SK-N-SH (cell line): ENCODE data around the gene TMEM60. TPM values are rescaled to one million over a fixed set of nuclear protein-coding genes. Genes with fewer than 3 reads are reported as not detected.

Experiments
- CTCF ChIA-PET: fragments of 300-600, 350-600 bp; formaldehyde crosslinking; extraction: SDS; loops from one replicate; lab custom pipeline; 2021; lab: Yijun Ruan, JAX
- POLR2A ChIA-PET: fragments of 350-600 bp; sonication (Branson Sonifier 250); formaldehyde crosslinking; extraction: SDS; loops from one replicate; lab custom pipeline; 2020; ENCODE audit warnings: antibody characterized with exemption, inconsistent platforms; lab: Yijun Ruan, JAX
- DNase-seq: peaks from one replicate; pipeline ENCODE4 v3.0.0; 2012
- H2AFZ ChIP-seq: fragments of 200-600 bp; sonication (generic); 2 replicates; pipeline ENCODE4 v1.8.1; 2016; ENCODE audit warnings: antibody characterized with exemption, mild to moderate bottlenecking, low read depth
- H3F3A ChIP-seq: fragments of 200-600 bp; sonication (generic); replicated peaks from 2 replicates; pipeline ENCODE3; 2016; ENCODE audit warnings: antibody characterized with exemption, mild to moderate bottlenecking; ENCODE audit not compliant: insufficient read depth
- H3K27ac ChIP-seq, 2 experiments: fragments of 200-500 bp in 1 of 2; fragments of 200-600 bp in 1 of 2; sonication (Bioruptor generic) in 1 of 2; sonication (generic), shearing (Covaris generic) in 1 of 2; 2 replicates each; pipeline versions ENCODE4 v1.5.1 to v1.6.1; 2014 to 2016; ENCODE audit warnings: low read depth in 2 of 2, inconsistent platforms in 1 of 2, low read length in 1 of 2, mild to moderate bottlenecking in 1 of 2, mixed read lengths in 1 of 2
- H3K27me3 ChIP-seq: fragments of 200-600 bp; sonication (generic), shearing (Covaris generic); 2 replicates; pipeline ENCODE4 v1.6.1; 2016; ENCODE audit warnings: mixed run types; ENCODE audit not compliant: insufficient read depth
- H3K36me3 ChIP-seq, 2 experiments: fragments of 200-500 bp in 1 of 2; fragments of 200-600 bp in 1 of 2; sonication (Bioruptor generic) in 1 of 2; sonication (generic) in 1 of 2; replicated peaks in 1 of 2; 2 replicates each; pipeline versions ENCODE3 to v1.5.1; 2014 to 2016; ENCODE audit warnings: low read length in 1 of 2, mild to moderate bottlenecking in 1 of 2; ENCODE audit not compliant: insufficient read depth in 2 of 2, control insufficient read depth in 1 of 2
- H3K4me1 ChIP-seq, 2 experiments: fragments of 200-500 bp in 1 of 2; fragments of 200-600 bp in 1 of 2; sonication (Bioruptor generic) in 1 of 2; sonication (generic), shearing (Covaris generic) in 1 of 2; 2 replicates each; pipeline versions ENCODE4 v1.5.1 to v1.6.1; 2014 to 2016; ENCODE audit warnings: low read depth in 1 of 2, low read length in 1 of 2, mixed run types in 1 of 2; ENCODE audit not compliant: insufficient read depth in 2 of 2, control insufficient read depth in 1 of 2
- H3K4me2 ChIP-seq: fragments of 200-600 bp; sonication (generic), shearing (Covaris generic); 2 replicates; pipeline ENCODE4 v1.6.1; 2017; ENCODE audit warnings: mixed run types
- H3K4me3 ChIP-seq, 2 experiments: fragments of 200-500 bp in 1 of 2; fragments of 200-600 bp in 1 of 2; sonication (Bioruptor generic) in 1 of 2; sonication (generic), shearing (Covaris generic) in 1 of 2; 2 replicates each; pipeline versions ENCODE4 v1.5.1 to v1.8.1; 2014 to 2016; ENCODE audit warnings: low read depth in 2 of 2, inconsistent platforms in 1 of 2, low read length in 1 of 2, mild to moderate bottlenecking in 1 of 2, mixed read lengths in 1 of 2, moderate library complexity in 1 of 2
- H3K79me2 ChIP-seq: fragments of 200-600 bp; sonication (generic); 2 replicates; pipeline ENCODE4 v1.8.1; 2017; ENCODE audit warnings: mild to moderate bottlenecking; ENCODE audit not compliant: insufficient read depth
- H3K9ac ChIP-seq: fragments of 200-600 bp; sonication (generic); 2 replicates; pipeline ENCODE4 v1.6.1; 2017; ENCODE audit warnings: mixed run types
- H3K9me2 ChIP-seq: fragments of 200-600 bp; sonication (generic); 2 replicates; pipeline ENCODE4 v1.6.1; 2017; ENCODE audit warnings: mixed run types
- H3K9me3 ChIP-seq: fragments of 200-600 bp; sonication (generic); 2 replicates; pipeline ENCODE4 v1.6.1; 2017; ENCODE audit warnings: mixed run types, mild to moderate bottlenecking, moderate library complexity
- H4K20me1 ChIP-seq: fragments of 200-600 bp; sonication (generic); 2 replicates; pipeline ENCODE4 v1.6.1; 2017; ENCODE audit warnings: mild to moderate bottlenecking, mixed run types; ENCODE audit not compliant: insufficient read depth
- CHD2 ChIP-seq: fragments of 150-350 bp; IDR thresholded peaks from 2 replicates; pipeline ENCODE4 v1.6.1; 2018; ENCODE audit warnings: low read length; ENCODE audit not compliant: partially characterized antibody
- CTCF ChIP-seq: fragments of 200-600 bp; sonication (generic); IDR thresholded peaks from 2 replicates; pipeline ENCODE4 v1.6.1; 2017; ENCODE audit warnings: antibody characterized with exemption, mild to moderate bottlenecking, moderate library complexity
- ELF1 ChIP-seq: IDR thresholded peaks from 2 replicates; pipeline ENCODE4 v1.4.0; 2012
- EP300 ChIP-seq, 2 experiments: IDR thresholded peaks; 2 replicates each; pipeline versions ENCODE4 v1.4.0 to v1.6.1; 2012; ENCODE audit warnings: borderline replicate concordance in 1 of 2, low read depth in 1 of 2, low read length in 1 of 2
- FOXJ3 ChIP-seq: sonication (generic); formaldehyde crosslinking; IDR thresholded peaks from 2 replicates; pipeline ENCODE4 v1.5.1; 2020; ENCODE audit warnings: mild to moderate bottlenecking, missing genetic modification reagents
- FOXM1 ChIP-seq: IDR thresholded peaks from 2 replicates; pipeline ENCODE4 v1.4.0; 2012; ENCODE audit warnings: low read depth, mild to moderate bottlenecking
- GATA2 ChIP-seq: sonication (generic); formaldehyde crosslinking; IDR thresholded peaks from 2 replicates; pipeline ENCODE4 v1.5.0; 2020; ENCODE audit warnings: mild to moderate bottlenecking, missing genetic modification reagents
- JUND ChIP-seq: IDR thresholded peaks from 2 replicates; pipeline ENCODE4 v1.4.0; 2012
- MEF2A ChIP-seq: IDR thresholded peaks from 2 replicates; pipeline ENCODE4 v1.4.0; 2012; ENCODE audit warnings: low read depth, borderline replicate concordance
- MXI1 ChIP-seq: IDR thresholded peaks from 2 replicates; pipeline ENCODE4 v1.6.1; 2012; ENCODE audit warnings: mild to moderate bottlenecking, low read depth, low read length, improper control_type of control experiment
- PBX3 ChIP-seq: IDR thresholded peaks from 2 replicates; pipeline ENCODE4; 2012
- RAD21 ChIP-seq: IDR thresholded peaks from 2 replicates; pipeline ENCODE4 v1.6.1; 2012; ENCODE audit warnings: mild to moderate bottlenecking, low read length
- RCOR1 ChIP-seq: fragments of 150-350 bp; IDR thresholded peaks from 2 replicates; pipeline ENCODE4 v1.6.1; 2017; ENCODE audit warnings: antibody characterized with exemption, low read length
- SIN3A ChIP-seq: IDR thresholded peaks from 2 replicates; pipeline ENCODE4 v1.6.1; 2012; ENCODE audit warnings: low read depth, mild to moderate bottlenecking, low read length, moderate library complexity, borderline replicate concordance
- TCF12 ChIP-seq: IDR thresholded peaks from 2 replicates; pipeline ENCODE4 v1.4.0; 2012
- USF2 ChIP-seq: fragments of 150-350 bp; IDR thresholded peaks from 2 replicates; pipeline ENCODE4 v1.6.1; 2017; ENCODE audit warnings: antibody characterized with exemption, low read length, low read depth, borderline replicate concordance
- YY1 ChIP-seq: IDR thresholded peaks from 2 replicates; pipeline ENCODE4 v1.4.0; 2012; ENCODE audit warnings: low read depth, mild to moderate bottlenecking
- ZBTB33 ChIP-seq: IDR thresholded peaks from 2 replicates; pipeline ENCODE4 v1.4.0; 2012; ENCODE audit warnings: low read depth, borderline replicate concordance
- WGBS: methylation state at CpG from one replicate; pipeline ENCODE4 v1.1.6; 2017; ENCODE audit warnings: low lambda C conversion rate; 5-methylcytosine and 5-hydroxymethylcytosine counted together
- polyA plus RNA-seq, 3 experiments: library from polyadenylated mRNA; depleted of rRNA; stranded (reverse); fragments of >200 nt; gene quantifications; 2 replicates each; pipeline ENCODE4 v1.2.3, GENCODE V29; 2012

TMEM60 gene
- polyA plus RNA-seq, 1 of the 3 experiments (the other 2 are of a cell fraction) = 24.8 TPM

- no peaks in the 10 kb centered on the region for H3K9me3 ChIP-seq
- POLR2A ChIA-PET = no interaction called here
- H3K27me3 ChIP-seq = no peaks in the 10 kb centered on the region
- peaks cover 38% of the 10 kb centered on the region for H3K79me2 ChIP-seq
- DNase-seq = no peak
- TF ChIP-seq MEF2A = no peak
- no peak for TF ChIP-seq MXI1
- no peak for TF ChIP-seq YY1
- no peak for TF ChIP-seq FOXJ3 (CRISPR knock-in tag)
- TF ChIP-seq CHD2 = no peak
- no peak for TF ChIP-seq RCOR1
- TF ChIP-seq ELF1 = no peak
- TF ChIP-seq USF2 = no peak
- TF ChIP-seq JUND = no peak
- TF ChIP-seq GATA2 (CRISPR knock-in tag) = no peak
- no peak for TF ChIP-seq SIN3A
- no peak for TF ChIP-seq CTCF
- no peak for TF ChIP-seq TCF12
- TF ChIP-seq FOXM1 = no peak
- TF ChIP-seq PBX3 = no peak
- TF ChIP-seq ZBTB33 = no peak
- TF ChIP-seq RAD21 = no peak
- no peak for TF ChIP-seq EP300 (IDR thresholded peaks at IDR 0.05; ENCODE audit: borderline replicate concordance in 1 of 2, low read depth in 1 of 2, low read length in 1 of 2)
- no peak overlapping the region for H3K9ac ChIP-seq
- no peaks in the 10 kb centered on the region for H3K36me3 ChIP-seq
- no peak overlapping the region for H2AFZ ChIP-seq
- no peaks in the 10 kb centered on the region for H3K9me2 ChIP-seq
- no peak overlapping the region for H3K27ac ChIP-seq
- H4K20me1 ChIP-seq = no peaks in the 10 kb centered on the region
- no peak overlapping the region for H3K4me2 ChIP-seq
- CTCF ChIA-PET = interaction anchor here (1.2 kb wide), 1 partner anchor 10 kb away, joined by 3 read pairs; no protein-coding TSS in a partner anchor
- WGBS = 100% methylated on average over 1 of the region's 1 CpG
- peaks cover 4 to 6% of the 10 kb centered on the region in 2 experiments; a peak in 3 of 4 replicates for H3K4me1 ChIP-seq
- H3K4me3 ChIP-seq = no peak overlapping the region
- peaks cover 2% of the 10 kb centered on the region for H3F3A ChIP-seq
Measured at GRCh38 chr7:77833136-77833535, 34.9 kb upstream of the TMEM60 start.
